Epithelial cell of proximal tubule (primary cell): Measurements from ENCODE around the gene SPRR2B. TPM values are rescaled to one million over a fixed set of nuclear protein-coding genes. Genes with fewer than 3 reads are reported as not detected.
"Not testable (repeated sequence)": the region's sequence is repeated elsewhere in the genome, so short reads cannot be mapped to it uniquely, and the experiment has no call there.

Source experiments
- DNase-seq: peaks from one replicate; pipeline ENCODE4 v3.0.0-alpha.2; 2011; ENCODE audit warnings: low read depth
- H3K4me3 ChIP-seq: 2 replicates; pipeline ENCODE4 v1.5.1; 2011; ENCODE audit warnings: low read depth, mild to moderate bottlenecking, low read length
- total RNA-seq: library from RNA; depleted of rRNA; stranded (reverse); fragments of >200 nt; gene quantifications from 2 replicates; pipeline ENCODE4 v1.2.3, GENCODE V29; 2015
- TF ChIP-seq, protein P1 (sequence below): conservative IDR thresholded peaks from 2 replicates; pipeline ENCODE4 v1.5.1; 2012; ENCODE audit warnings: low read depth, mild to moderate bottlenecking, low read length

Gene SPRR2B
- total RNA-seq, 1 donor from 2014 or later, result not detected

DNA sequence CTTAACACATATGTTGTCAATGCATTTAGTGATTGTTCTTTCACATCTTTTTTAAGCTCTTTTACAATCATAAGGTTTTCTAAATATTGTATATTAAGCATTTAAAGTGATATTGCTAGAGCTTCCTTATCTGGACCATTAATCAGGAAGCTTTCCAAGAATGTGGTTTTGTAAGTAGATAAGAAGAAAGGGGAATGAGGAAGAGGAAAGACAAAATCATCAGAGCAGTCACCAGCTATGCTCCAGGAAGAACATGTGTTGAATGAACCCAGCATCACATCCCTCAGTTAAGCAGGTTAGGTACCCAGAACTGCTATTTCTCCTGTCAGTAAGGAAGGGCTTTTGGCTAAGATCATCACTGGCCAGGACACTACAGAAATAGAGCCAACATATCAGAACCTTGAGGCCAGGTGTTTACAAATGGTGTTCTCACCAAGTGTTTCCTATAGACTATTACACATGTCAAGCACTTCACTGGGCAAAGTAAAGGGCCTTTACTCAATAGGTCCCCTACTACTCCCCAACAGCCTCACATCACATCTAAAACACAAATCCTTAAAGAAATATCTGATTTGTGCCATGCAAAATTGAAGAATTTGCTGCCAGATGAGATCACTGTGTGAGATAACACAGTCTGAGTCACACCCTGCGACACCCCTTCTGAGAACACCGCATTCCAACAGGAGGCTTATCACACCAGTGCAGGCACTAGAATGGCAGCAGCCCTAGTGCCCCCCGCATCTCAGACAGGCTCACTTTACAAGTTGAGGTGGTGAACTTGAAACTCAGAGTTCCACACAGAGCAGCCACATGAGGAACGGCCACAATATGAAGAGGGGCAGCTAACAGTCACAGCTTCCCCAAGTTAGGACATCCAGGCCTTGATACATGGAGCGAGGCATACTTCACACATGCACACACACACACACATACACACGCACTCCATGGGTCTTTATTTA lies 12.3 kb downstream of the SPRR2B start:
- DNase-seq, result no peak
- no peak overlapping the region for H3K4me3 ChIP-seq
- TF ChIP-seq, protein P1, sequence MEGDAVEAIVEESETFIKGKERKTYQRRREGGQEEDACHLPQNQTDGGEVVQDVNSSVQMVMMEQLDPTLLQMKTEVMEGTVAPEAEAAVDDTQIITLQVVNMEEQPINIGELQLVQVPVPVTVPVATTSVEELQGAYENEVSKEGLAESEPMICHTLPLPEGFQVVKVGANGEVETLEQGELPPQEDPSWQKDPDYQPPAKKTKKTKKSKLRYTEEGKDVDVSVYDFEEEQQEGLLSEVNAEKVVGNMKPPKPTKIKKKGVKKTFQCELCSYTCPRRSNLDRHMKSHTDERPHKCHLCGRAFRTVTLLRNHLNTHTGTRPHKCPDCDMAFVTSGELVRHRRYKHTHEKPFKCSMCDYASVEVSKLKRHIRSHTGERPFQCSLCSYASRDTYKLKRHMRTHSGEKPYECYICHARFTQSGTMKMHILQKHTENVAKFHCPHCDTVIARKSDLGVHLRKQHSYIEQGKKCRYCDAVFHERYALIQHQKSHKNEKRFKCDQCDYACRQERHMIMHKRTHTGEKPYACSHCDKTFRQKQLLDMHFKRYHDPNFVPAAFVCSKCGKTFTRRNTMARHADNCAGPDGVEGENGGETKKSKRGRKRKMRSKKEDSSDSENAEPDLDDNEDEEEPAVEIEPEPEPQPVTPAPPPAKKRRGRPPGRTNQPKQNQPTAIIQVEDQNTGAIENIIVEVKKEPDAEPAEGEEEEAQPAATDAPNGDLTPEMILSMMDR, result no peak

DNA sequence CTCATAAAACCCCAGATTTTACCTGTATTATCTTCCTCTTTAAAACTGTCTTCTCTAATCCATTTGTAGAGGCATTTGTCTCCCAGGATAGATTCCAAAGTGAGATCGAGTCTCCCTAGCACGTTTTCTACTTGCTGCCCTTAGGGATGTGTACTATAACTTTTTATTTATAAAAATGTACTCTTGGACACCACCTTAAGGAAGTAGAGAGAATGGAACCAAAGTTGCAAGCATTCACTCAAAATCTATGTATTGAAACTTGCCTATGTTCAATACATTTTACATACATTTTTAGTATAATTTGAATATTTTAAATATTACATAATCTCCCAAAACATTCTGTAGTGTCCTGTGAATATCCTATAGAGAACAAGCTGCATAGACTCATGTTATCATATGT lies 13.3 kb downstream of the SPRR2B start:
- no peak overlapping the region for H3K4me3 ChIP-seq
- no peak for DNase-seq
- TF ChIP-seq, protein P1, result no peak

- DNase-seq, result no peak
- TF ChIP-seq, protein P1, result no peak
- no peak within 1 kb of the TSS for H3K4me3 ChIP-seq
These were observed 14.0 kb downstream of the SPRR2B start, which contains the start of gene SPRR2A for GRCh38 chr1:153057375-153057774. TSS of gene SPRR2A (minus strand) at chr1:153057512. CDS start at chr1:153056735, 777 bp downstream.

DNA sequence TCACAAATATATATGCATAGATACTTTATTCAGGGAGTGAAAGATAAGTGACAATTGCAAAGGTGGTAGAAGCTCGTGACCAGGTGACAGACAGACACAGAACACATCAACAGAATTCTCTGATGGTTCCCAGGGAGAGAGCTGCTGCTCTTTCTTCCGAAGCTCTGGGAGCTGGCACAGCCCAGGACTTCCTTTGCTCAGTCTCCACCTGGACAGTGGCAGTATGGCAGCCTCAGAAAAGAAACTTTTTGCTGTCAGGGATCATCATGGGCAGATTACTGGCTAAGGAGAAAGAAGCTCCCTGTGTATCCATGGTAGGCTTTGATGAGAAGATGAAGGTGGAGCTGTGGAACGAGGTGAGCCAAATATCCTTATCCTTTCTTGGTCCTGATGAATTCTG lies 15.3 kb downstream of the SPRR2B start:
- not testable (repeated sequence) for H3K4me3 ChIP-seq, DNase-seq

DNA sequence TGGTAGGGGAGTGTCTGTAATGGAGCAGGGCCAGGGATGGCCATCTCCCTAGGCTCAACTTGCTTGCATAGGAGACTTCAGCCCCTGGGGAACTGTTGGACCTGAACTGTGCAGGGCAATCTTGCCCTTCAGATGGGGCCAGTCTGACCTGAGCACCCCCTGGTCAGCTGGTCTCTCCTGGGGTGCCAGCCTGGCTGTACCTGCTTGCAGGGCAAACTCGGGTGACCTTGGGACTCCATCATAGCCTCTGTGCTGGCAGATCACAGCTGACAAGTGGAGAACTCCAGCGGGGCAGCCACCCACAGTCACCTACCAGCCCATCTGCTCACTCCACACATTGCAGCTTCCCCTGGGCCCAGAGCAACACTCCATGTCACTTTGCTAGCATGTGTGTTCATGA lies 22.2 kb downstream of the SPRR2B start:
- TF ChIP-seq, protein P1, result no peak
- no peak overlapping the region for H3K4me3 ChIP-seq
- no peak for DNase-seq

DNA sequence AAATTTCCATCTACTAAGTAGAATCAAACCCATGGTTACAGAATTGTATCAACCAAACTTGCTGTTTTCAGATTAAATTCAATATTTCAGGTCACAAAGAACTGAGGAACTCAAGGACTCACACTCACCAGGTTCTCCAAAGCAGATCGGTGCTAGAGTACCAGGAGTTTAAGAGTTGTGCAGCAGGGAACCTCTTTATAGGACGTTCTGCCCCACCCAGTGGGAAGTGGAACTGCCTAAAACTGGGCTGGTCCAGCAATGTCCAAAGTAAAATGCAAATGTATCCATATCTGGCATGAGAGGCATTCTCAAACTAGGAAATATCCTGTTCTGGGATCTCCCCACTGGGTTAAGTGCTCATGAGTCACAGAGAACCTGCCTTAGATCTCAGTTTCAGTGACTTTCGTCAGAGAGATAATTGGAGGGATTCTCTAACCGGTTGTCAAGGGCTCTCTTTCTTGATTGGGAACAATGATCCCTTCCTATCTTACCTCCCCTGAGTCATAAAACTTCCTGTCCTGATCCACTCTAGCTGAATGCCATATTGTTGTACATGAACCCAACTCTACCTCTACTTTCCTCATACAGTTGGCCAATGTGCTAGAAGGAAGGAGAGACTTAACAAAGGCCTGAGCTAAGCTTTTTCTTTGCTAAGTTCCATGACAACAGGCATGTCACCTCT lies 30.3 kb downstream of the SPRR2B start, which contains the start of gene SPRR2D:
TSS of gene SPRR2D (minus strand) at position 171 of the 682 bp plus-strand sequence. CDS start 774 bp downstream, outside the sequence.
- H3K4me3 ChIP-seq, result no peak within 1 kb of the TSS
- TF ChIP-seq, protein P1, result no peak
- DNase-seq, result no peak

DNA sequence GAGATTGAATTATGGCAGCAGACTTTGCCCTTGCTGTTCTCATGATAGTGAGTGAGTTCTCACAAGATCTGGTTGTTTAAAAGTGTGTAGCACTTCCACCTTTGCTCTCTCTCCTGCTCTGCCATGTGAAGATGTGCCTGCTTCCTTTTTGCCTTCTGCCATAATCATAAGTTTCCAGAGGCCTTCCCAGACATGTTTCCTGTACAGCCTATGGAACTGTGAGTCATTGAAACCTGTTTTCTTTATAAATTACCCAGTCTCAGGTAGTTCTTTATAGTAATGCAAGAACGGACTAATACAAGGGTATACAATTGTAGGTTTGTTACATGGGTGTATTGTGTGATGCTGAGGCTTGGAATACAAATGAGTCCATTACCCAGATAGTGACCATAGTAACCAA lies 36.2 kb downstream of the SPRR2B start:
- TF ChIP-seq, protein P1, result no peak
- no peak for DNase-seq
- no peak overlapping the region for H3K4me3 ChIP-seq
